Measurements from ENCODE around the gene SORBS1.
"Not testable (repeated sequence)": the region's sequence is repeated elsewhere in the genome, so short reads cannot be mapped to it uniquely, and the experiment has no call there.

SORBS1 gene

GRCh38 chr10:95375418-95375817 is 185.8 kb downstream of the SORBS1 start:
- no peak for DNase-seq

- DNase-seq = peak; percentile 71
These were observed 186.5 kb downstream of the SORBS1 start for GRCh38 chr10:95374597-95375209.

- no peak for DNase-seq
These were observed 187.5 kb downstream of the SORBS1 start for GRCh38 chr10:95373660-95374059.

- no peak for DNase-seq
These were observed 196.8 kb downstream of the SORBS1 start for GRCh38 chr10:95364342-95364741.

GRCh38 chr10:95363303-95363912 is 197.8 kb downstream of the SORBS1 start:
- peak; percentile 56 for DNase-seq

- DNase-seq = peak; percentile 40
These were observed 201.0 kb downstream of the SORBS1 start for GRCh38 chr10:95360122-95360714.

GRCh38 chr10:95359466-95359865 is 201.7 kb downstream of the SORBS1 start:
- DNase-seq = no peak

GRCh38 chr10:95356190-95356955 is 204.8 kb downstream of the SORBS1 start:
- no peak for DNase-seq

GRCh38 chr10:95355301-95355700 is 205.9 kb downstream of the SORBS1 start:
- DNase-seq = no peak

GRCh38 chr10:95354110-95354509 is 207.1 kb downstream of the SORBS1 start:
- no peak for DNase-seq

- DNase-seq = no peak
These were observed 208.0 kb downstream of the SORBS1 start for GRCh38 chr10:95353123-95353522.

- no peak for DNase-seq
These were observed 208.5 kb downstream of the SORBS1 start for GRCh38 chr10:95352684-95353083.

GRCh38 chr10:95350830-95351228 is 210.3 kb downstream of the SORBS1 start:
- no peak for DNase-seq

GRCh38 chr10:95350219-95350829 is 210.8 kb downstream of the SORBS1 start:
- peak; percentile 81 for DNase-seq

GRCh38 chr10:95347402-95347766 is 213.8 kb downstream of the SORBS1 start:
- not testable (repeated sequence) for DNase-seq

GRCh38 chr10:95346715-95347401 is 214.3 kb downstream of the SORBS1 start:
- DNase-seq = no peak

- no peak for DNase-seq
These were observed 217.6 kb downstream of the SORBS1 start for GRCh38 chr10:95343573-95343972.

GRCh38 chr10:95341716-95342130 is 219.4 kb downstream of the SORBS1 start:
- peak; percentile 98 for DNase-seq

GRCh38 chr10:95339863-95340262 is 221.3 kb downstream of the SORBS1 start:
- DNase-seq = no peak

- DNase-seq = no peak
These were observed 223.6 kb downstream of the SORBS1 start for GRCh38 chr10:95337423-95338160.

- no peak for DNase-seq
These were observed 224.5 kb downstream of the SORBS1 start for GRCh38 chr10:95336702-95337101.
